GM12874 (cell line): ENCODE results near the gene ECSCR.

ENCODE experiments used
- TF ChIP-seq, protein P1 (sequence below): IDR thresholded peaks from 2 replicates; pipeline ENCODE4 v1.5.1; 2011; ENCODE audit warnings: low read depth, mild to moderate bottlenecking, control low read depth, low read length, moderate library complexity; ENCODE audit not compliant: insufficient read depth

ECSCR gene

GRCh38 chr5:139453683-139454567, 8.6 kb downstream of the ECSCR start:
- TF ChIP-seq, protein P1, sequence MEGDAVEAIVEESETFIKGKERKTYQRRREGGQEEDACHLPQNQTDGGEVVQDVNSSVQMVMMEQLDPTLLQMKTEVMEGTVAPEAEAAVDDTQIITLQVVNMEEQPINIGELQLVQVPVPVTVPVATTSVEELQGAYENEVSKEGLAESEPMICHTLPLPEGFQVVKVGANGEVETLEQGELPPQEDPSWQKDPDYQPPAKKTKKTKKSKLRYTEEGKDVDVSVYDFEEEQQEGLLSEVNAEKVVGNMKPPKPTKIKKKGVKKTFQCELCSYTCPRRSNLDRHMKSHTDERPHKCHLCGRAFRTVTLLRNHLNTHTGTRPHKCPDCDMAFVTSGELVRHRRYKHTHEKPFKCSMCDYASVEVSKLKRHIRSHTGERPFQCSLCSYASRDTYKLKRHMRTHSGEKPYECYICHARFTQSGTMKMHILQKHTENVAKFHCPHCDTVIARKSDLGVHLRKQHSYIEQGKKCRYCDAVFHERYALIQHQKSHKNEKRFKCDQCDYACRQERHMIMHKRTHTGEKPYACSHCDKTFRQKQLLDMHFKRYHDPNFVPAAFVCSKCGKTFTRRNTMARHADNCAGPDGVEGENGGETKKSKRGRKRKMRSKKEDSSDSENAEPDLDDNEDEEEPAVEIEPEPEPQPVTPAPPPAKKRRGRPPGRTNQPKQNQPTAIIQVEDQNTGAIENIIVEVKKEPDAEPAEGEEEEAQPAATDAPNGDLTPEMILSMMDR: no peak

DNA sequence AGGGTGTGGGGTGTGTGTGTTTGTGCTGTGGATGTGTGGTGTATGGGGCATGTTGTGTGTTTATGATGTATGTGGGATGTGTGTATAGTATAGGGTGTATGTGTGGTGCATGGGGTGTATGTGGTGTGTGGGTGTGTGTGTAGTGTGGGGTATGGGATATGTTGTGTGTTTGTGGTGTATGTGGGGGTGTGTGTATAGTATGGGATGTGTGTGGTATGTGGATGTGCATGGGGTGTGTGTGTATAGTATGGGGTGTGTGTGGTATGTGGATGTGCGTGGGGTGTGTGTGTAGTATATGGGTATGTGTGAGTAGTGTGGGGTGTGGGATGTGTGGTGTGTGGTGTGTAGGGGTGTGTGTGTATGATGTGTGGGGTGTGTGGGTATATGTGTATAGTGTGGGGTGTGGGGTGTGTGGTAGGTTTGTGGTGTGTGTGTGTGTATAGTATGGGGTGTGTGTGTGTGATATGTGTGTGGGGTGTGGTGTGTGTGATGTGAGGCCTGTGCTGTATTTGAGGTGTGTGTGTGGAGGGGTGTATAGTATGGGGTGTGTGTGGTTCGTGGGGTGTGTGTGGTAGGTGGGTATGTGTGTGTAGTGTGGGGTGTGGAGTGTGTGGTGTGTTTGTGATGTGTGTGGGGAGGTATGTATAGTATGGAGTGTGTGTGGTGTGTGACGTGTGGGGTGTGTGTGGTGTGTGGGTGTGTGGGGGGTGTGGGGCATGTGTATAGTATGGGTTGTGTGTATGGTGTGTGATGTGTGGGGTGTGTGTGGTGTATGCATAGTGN, 10.5 kb downstream of the ECSCR start:
- TF ChIP-seq, protein P1: no peak

- TF ChIP-seq, protein P1: no peak
Observed at GRCh38 chr5:139451176-139451575, 11.4 kb downstream of the ECSCR start.

GRCh38 chr5:139446956-139447779, 15.4 kb downstream of the ECSCR start:
- TF ChIP-seq, protein P1: no peak

DNA sequence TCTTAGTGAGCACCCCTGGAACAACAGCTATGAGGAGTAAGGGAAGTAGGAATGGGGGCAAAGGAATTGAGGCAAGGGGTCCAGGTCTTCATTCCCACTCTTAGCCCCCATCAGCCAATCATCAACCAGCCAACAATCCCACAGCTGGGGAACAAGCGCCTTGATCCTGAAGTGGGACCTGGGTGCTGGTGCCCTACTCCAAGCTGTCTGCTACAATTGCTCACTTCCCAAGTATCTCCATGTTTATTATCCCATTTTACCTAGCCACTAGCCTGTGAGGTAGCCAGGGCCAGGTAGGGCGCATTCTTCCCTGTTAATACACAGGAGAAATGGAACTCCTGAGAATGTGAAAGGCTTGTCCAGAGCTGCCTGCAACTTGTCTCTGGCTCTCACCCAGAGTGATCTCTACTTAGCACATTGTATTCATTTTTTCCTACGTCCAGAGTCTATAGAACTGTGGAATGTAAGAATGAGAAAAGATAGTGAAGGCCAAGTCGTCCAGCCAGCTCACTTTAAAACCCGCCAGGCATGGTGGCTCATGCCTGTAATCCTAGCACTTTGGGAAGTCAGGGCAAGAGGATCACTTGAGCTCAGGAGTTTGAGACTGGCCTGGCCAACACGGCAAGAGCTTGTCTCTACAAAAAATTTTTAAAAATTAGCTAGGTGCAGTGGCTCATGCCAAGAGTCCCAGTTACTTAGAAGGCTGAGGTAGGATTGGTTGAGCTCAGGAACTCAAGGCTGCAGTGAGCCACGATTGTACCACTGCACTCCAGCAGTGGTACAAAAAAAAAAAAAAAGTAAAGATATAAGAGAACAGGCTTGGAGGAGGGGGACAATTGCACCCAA, 17.0 kb downstream of the ECSCR start:
- TF ChIP-seq, protein P1: no peak

- TF ChIP-seq, protein P1: no peak
Observed at GRCh38 chr5:139443831-139444453, 18.6 kb downstream of the ECSCR start.
